GM19452 (cell line): ENCODE results near the gene ZCCHC14.

Experiments
- ATAC-seq: cut with Tn5 transposase; IDR thresholded peaks from one replicate; pipeline ENCODE4 v1.9.1; 2021; ENCODE audit not compliant: unreplicated experiment

The ZCCHC14 gene

DNA sequence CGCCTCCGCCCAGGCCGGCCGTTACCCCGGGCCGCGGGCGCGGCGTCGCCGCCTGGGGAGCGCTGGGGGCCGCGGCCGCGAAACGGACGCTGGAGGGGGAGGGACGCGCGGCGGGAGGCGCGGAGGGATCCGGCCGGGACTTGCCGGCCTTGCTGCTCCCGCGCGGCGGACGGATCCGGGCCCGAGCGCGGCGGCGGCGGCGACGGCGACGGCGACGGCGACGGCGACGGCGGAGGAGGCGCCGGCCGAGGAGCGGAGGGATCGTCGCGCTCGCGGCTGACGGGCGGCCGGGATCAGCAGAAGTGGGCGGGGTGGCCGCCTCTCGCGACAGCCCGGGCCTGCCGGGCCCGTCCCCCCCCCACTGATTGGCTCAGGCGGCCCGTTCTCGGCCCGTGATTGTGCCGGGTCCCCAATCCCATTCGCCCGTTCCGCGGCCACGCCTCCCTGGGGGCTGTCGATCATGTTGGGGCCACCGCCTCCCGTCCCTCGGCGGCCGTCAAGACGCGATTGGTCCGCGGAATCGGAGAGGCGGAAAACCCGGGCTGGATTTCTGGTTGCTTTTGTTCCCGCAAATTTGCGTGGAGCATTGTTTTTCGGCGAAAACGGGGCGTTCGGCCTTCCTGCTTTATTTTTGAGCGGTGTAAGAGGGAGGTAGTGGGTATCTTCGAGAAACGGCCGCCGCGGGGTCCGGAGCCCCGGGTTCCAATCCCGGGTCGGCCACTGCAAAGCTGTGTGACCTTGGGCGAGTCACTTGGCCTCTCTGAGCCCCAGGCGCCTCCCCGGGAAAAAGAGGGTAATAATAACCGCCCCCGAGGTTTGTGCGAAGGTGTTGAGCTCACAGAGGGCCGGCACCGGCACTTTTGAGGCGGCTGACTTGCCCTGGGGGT, at the start of gene ZCCHC14:
ZCCHC14 (minus strand) TSS at position 304 of the 887 bp plus-strand sequence. CDS start 786 bp downstream, outside the sequence.
- ATAC-seq: peak; percentile 87

DNA sequence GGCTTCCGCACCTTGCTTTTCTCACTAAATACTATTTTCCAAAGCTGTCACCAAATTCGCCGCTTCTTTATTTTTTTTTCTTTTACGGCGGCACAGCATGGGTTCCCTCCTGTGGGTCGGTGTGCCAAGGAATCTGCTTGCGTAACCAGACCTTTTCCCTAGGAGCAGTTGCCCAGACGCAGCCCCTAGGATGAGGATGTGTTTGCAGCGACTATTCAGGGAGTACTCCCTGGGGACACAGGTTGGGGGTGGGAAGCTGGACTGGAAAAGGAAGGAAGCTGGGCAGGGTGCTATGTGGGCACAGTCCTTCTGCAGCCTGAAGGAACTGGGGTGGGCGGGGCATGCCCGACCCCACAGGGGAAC, 49.0 kb upstream of the ZCCHC14 start:
- no peak for ATAC-seq

DNA sequence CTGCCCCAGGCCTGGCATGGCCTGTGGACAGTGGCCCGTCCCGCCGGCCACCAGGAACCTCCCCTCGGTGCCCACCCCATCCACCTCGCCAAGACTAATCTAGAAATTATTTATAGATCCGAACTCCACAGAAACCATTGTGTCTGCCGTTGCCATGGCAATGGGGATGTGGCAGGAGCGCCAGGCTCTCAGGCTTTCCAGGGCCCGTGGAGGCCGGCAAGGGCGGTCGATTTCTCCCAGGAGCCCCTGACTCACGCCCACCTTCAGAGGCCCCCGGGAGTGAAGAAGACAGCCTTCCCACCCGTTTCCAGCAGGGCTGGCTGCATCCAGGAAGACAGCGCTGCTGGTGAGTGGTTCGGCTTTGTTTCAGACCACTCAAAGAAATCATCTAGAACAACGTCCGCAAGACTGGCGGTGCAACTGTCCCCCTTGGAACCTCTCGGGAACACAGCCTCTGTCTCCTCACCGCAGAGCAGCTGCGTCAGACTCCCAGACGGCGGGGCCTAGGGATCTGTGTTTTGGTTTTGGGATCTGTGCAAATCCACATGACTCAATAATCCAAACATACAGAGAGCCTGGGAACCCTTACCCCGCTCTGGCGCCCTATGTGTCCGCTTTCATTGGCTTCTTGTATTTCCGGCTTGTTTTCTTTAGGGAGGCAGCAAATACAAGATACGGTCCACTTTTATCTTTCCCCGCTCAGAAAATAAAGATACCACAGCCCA, 48.5 kb upstream of the ZCCHC14 start:
- ATAC-seq: no peak

DNA sequence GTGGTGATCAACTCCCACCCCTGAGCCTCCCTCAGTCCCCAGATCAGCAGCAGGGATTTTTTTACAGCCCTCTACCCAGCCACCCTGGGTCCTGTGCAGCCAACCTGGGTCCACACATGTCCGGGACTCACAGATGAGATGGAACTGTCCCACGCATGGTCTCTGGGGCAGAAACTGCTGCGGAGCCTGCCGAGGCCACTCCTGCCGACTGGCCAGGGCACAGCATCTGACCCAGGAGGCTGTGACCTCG, 48.0 kb upstream of the ZCCHC14 start:
- ATAC-seq: no peak

DNA sequence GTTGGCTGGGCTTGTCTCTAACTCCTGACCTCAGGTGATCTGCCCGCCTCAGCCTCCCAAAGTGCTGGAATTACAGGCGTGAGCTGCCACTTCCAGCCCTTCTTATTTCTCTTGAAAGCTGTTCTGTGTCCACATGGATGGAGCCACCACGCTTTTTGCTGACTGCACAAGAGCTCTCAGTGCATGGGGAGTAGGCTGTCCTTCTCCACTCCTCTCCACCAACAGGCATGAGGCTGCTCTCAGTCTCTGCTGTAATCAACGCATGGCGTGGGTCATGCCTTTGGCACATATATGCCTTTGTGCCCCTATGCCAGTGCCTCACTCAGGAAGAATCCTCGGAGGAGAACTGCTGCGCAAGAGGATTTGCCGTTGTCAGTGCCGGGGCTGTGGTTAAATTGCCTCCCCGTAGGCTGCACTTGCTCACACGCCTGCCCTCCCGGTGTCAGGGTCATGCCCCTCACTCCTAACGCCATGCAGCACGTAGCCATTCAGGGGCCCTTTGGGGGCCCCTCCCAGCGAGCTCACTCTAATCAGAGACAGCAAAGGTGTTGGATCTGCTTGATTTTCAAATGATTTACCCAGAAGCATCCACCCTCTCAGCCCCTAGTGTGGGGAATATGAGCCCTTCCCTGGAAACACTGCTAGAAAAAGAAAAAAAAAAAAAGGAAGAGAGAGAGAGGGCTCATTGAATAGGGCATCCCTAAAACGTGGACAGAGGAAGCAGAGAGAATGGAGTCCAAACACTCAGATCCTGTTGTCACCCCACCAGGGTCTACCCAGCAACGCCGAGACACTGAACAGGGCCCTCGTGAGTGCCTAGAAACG, 47.5 kb upstream of the ZCCHC14 start:
- ATAC-seq: no peak

DNA sequence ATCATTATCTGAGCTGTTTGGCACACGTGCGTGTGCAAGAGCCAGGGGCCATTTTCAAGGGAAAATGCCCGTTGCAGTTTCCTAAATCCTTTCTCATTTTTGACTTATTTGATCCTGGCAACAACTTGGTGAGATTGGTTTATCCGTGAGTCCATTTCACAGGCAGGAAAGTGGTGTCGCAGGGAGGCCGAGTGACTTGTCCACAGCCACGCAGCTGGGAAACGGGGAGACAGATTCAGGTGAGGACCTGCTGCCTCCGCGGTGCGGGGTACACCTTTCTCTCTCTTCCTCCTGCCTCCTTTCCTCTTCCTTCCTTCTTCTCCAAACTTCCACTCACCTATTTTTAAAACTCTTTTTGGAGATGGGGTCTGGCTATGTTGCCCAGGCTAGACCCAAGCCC, 46.3 kb upstream of the ZCCHC14 start:
- ATAC-seq: no peak

DNA sequence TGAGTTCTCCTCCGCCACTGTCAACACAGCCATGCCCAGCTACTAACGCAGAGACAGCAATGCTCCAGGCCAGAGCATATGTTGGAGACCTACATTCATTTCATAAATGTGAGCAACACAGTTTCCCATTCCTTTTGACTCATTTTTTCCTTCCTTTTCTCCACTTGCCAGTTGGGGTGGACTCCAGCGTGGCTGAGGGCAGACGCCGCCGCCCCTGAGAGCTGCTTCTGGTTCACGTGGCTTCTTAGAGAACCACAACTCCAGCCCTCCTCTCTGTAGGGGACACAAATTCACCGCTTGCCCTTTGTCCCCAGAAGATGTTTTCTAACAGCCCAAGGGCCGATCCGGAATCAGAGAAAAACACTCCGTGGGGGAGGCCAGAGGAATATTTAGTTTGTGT, 45.8 kb upstream of the ZCCHC14 start:
- no peak for ATAC-seq

GRCh38 chr16:87538160-87538559, 45.3 kb upstream of the ZCCHC14 start:
- no peak for ATAC-seq

DNA sequence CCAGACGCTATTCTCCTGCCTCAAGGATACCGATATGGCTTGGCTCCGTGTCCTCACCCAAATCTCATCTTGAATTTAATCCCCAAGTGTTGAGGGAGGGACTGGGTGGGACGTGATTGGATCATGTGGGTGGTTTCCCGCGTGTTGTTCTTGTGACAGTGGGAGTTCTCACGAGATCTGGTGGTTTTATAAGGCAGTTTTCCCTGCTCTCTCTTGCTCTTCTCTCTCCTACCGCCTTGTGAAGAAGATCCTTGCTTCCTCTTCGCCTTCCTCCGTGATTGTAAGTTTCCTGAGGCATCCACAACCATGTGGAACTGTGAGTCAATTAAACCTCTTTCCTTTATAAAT, 43.9 kb upstream of the ZCCHC14 start:
- ATAC-seq: no peak

- no peak for ATAC-seq
Measured at GRCh38 chr16:87535855-87536794, 43.3 kb upstream of the ZCCHC14 start.

DNA sequence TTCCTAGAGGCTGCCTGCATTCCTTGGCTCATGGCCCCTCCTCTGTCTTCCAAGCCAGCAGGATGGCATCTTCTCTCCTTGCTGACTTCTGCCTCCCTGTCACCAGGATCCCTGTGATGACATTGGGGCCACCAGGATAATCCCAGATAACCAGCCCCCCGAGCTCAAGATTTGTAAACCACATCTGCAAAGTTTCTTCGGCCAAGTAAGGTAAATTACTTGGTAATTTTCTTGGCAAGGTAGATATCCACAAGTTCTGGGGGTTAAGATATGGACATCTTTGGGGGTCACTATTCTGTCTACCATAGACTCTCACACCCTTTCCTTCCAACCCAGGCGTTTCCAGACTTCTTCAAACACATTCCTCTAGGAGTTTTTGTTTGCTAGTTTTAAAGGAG, 42.6 kb upstream of the ZCCHC14 start:
- no peak for ATAC-seq

- no peak for ATAC-seq
Measured at GRCh38 chr16:87534751-87535150, 41.9 kb upstream of the ZCCHC14 start.

DNA sequence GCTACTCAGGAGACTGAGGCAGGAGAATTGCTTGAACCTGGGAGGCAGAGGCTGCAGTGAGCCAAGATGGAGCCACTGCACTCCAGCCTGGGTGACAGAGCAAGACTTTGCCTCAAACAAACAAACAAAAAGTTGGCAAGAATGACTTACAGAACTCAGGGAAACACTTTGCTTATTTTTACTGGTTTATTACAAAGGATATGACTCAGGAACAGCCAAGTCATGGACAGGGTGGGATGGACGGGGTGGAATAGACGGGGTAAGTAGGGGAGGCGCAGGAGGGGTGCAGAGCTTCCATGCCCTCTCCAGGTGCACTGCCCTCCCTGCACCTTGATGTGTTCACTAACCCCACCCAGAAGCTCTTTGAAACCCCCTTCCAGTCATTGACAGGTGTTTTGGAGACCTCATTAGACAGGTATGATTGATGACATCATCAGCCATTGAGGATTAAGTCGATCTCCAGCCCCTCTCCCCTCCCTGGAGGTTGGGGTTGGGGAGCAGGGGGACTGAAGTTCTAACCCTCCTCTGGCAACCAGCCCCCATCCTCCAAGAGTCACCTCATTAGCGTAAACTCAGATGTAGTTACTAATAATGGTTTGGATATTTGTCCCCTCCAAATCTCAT, 41.3 kb upstream of the ZCCHC14 start:
- ATAC-seq: no peak

DNA sequence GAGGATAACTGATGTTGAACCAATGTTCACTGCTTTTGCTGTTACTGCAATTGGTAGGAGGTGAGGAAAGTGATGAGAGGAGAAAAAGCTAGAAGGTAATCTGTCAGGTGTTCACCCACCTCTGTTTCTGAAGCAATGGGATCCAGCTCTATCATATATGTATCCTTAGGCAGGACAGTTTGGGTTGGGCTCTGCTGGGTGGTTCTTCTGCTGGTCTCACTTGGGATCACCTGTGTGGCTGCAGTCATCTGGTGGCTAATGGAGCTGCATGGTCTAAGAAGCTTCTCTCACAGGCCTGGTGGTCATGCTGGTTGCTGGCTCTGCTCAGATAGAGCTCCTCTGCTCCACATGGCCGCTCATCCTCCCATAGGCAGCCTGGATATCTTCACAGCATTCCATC, 40.2 kb upstream of the ZCCHC14 start:
- no peak for ATAC-seq

GRCh38 chr16:87531418-87531817, 38.6 kb upstream of the ZCCHC14 start:
- no peak for ATAC-seq

DNA sequence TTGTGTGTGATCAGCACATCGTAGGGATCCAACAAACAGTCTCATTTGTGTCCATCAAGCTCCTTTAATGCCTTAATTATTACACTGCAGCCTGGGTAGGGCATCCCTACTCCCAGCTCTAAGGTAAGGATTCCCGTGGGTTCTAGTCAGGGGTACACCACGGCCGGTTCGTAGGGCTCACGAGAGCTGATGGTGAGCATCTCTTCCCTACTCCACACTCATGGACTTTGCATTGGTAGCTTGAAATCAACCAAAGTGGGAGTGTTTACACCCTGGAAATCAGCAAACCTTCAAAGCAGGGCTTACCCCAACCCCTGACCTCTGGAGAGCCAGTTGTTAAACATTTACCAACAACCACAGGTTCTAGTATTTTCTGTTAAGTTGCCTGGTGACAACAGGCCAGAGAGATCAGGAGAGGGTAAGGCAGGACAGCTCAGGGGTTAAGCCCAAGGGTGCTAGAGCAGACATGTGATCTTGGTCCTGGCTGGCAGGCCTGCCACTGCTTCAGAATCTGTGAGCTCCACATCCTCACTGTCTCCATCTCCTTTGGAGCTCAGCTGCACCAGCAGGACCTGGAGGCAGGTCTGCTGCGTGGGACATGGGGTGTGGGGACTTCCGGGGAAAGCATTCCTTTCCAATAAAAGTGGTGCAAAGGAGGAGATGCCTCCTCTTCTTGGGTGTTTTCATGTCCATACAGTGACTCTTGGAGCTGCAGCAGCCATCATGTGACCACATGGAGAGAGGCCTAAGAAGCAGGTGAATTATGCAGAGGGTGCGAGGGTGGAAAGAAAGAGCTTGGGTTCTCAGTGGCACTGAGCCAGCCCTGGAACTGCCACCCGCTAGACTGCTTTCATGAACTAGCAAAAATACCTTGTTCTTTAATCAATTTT, 36.1 kb upstream of the ZCCHC14 start:
- no peak for ATAC-seq

- no peak for ATAC-seq
Measured at GRCh38 chr16:87527055-87527724, 34.4 kb upstream of the ZCCHC14 start.

- ATAC-seq: no peak
Measured at GRCh38 chr16:87526238-87526947, 33.6 kb upstream of the ZCCHC14 start.
